Measurements from ENCODE around the gene TMEM229A. TPM values are rescaled to one million over a fixed set of nuclear protein-coding genes. Genes with fewer than 3 reads are reported as not detected.

The TMEM229A gene
- total and polyA plus RNA-seq, 2 of the 8 experiments (the other 6 are each of a cell fraction or from before 2014, with no cell fraction given): 0.33 to 0.54 TPM

- Histone ChIP-seq H3K18ac (ENCODE audit: extremely low read depth, low read length) (no peak overlapping the region), H4K20me1 (replicated peaks in 1 of 2; ENCODE audit: control insufficient read depth in 1 of 2, insufficient read depth in 2 of 2, low read length in 2 of 2) (no peaks in the 10 kb centered on the region), H2BK12ac (ENCODE audit: low read depth, low read length) (no peak overlapping the region), H2AK5ac (ENCODE audit: low read depth, low read length) (no peak overlapping the region), H3K23me2 (ENCODE audit: low read depth, low read length) (no peaks in the 10 kb centered on the region), H3K79me2 (ENCODE audit: control insufficient read depth in 1 of 2, insufficient read depth in 2 of 2, low read length in 2 of 2) (no peaks in the 10 kb centered on the region), H4K5ac (ENCODE audit: insufficient read length, low read depth, low read length) (no peak overlapping the region), H3K4ac (replicated peaks; ENCODE audit: insufficient read length, low read depth, low read length) (no peak overlapping the region), H3K4me1 (replicated peaks in 1 of 4; ENCODE audit: control insufficient read depth in 3 of 4, insufficient read depth in 4 of 4, low read length in 3 of 4) (no peaks in the 10 kb centered on the region), H2AFZ (ENCODE audit: low read length) (no peak overlapping the region), H3K4me3 (ENCODE audit: extremely low read depth in 1 of 4, insufficient read depth in 2 of 4, low read depth in 3 of 4, low read length in 4 of 4) (no peak overlapping the region), H3K14ac (ENCODE audit: insufficient read length) (no peak overlapping the region), H3K27ac (ENCODE audit: low read depth, low read length) (no peak overlapping the region), H3K9me3 (ENCODE audit: insufficient read depth in 2 of 2, low read depth in 1 of 2, low read length in 1 of 2) (no peaks in the 10 kb centered on the region), H3K56ac (replicated peaks; ENCODE audit: insufficient read length, low read depth, low read length) (no peak overlapping the region), H3K27me3 (replicated peaks in 1 of 4; ENCODE audit: control insufficient read depth in 3 of 4, extremely low read depth in 1 of 4, insufficient read depth in 3 of 4, low read length in 3 of 4) (no peaks in the 10 kb centered on the region), H3K79me1 (ENCODE audit: low read depth, low read length) (no peaks in the 10 kb centered on the region), H3K4me2 (ENCODE audit: insufficient read depth in 1 of 2, low read depth in 2 of 2, low read length in 2 of 2) (no peak overlapping the region), H2BK5ac (ENCODE audit: low read depth, low read length) (no peak overlapping the region), H2BK120ac (replicated peaks; ENCODE audit: low read depth, low read length) (no peak overlapping the region), H3K36me3 (ENCODE audit: control insufficient read depth in 2 of 4, insufficient read depth in 4 of 4, low read length in 3 of 4) (no peaks in the 10 kb centered on the region), H3K23ac (ENCODE audit: insufficient read length) (no peak overlapping the region), H2BK20ac (ENCODE audit: low read length) (no peak overlapping the region), H4K91ac (replicated peaks; ENCODE audit: insufficient read length, low read length) (no peak overlapping the region), H4K8ac (ENCODE audit: extremely low read depth, insufficient read depth, low read length) (no peak overlapping the region), H2BK15ac (ENCODE audit: low read length) (no peak overlapping the region), H3K9ac (replicated peaks in 1 of 4; ENCODE audit: extremely low read depth in 1 of 4, low read depth in 3 of 4, low read length in 3 of 4) (no peak overlapping the region)
- CTCF ChIA-PET (ENCODE audit: partially characterized antibody): no interaction called here
- POLR2A ChIA-PET (ENCODE audit: partially characterized antibody): no interaction called here
- DNase-seq (ENCODE audit: low read depth in 1 of 2, low spot score in 2 of 2): no peak
- WGBS, 2 experiments (ENCODE audit: extremely low coverage in 1 of 2, insufficient coverage in 1 of 2, insufficient read length in 1 of 2, insufficient replicate concordance in 2 of 2, low coverage in 1 of 2, low lambda C conversion rate in 2 of 2, missing lambda C conversion rate in 1 of 2): 90% methylated on average over 1 of the region's 1 CpG; no CpG with 5 or more reads in 1 of the 2 experiments
- FAIRE-seq: no peak
- TF ChIP-seq MAX (IDR thresholded peaks at IDR 0.05) (no peak), YY1 (IDR thresholded peaks at IDR 0.05; ENCODE audit: low read depth, low read length) (no peak), CEBPB (IDR thresholded peaks at IDR 0.05; ENCODE audit: low read depth, low read length) (no peak), TAF7 (optimal IDR thresholded peaks at IDR 0.05; ENCODE audit: borderline replicate concordance, low read depth, low read length) (no peak), SP4 (IDR thresholded peaks at IDR 0.05; ENCODE audit: low read length) (no peak), SP2 (IDR thresholded peaks at IDR 0.05; ENCODE audit: low read length) (no peak)
Measured at GRCh38 chr7:124020060-124020459, 12.8 kb downstream of the TMEM229A start.
